GM18861 (cell line): ENCODE data around the gene SDHAF4.
A peak's percentile ranks its signal among the peaks of the same experiment; 100 is the strongest.
"Not testable (repeated sequence)": the region's sequence is repeated elsewhere in the genome, so short reads cannot be mapped to it uniquely, and the experiment has no call there.

Source experiments
- ATAC-seq: cut with Tn5 transposase; IDR thresholded peaks from one replicate; pipeline ENCODE4 v1.9.1; 2021; ENCODE audit not compliant: unreplicated experiment

The SDHAF4 gene

DNA sequence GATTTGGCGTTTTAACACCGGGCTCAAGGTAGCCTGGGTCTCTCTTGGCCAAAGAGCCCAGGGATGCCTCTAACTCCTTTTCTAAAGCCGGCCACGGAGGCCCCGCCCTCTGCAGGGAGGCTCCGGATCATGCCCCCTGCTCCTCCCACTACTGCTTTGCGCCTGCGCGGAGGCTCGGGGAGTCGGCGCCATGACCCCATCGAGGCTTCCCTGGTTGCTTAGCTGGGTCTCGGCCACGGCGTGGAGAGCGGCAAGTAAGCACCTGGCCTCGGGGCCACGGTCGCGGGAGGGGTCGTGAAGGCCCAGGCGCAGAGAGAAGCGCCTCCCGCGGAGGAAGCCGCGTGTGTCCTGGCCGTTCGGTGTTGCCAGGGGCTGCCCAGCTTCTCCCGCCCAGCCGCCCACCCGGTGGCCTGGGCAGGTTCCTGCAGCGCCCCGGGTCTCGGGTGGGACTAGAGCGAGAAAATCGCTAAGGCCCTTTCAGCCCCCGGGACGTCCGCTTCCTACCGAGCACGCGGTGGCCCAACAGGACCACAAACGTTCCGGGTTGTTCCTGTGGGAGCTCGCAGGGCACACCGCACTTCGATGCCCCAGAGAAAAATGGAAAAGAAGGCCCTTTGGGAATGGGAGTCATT, at the start of gene SDHAF4:
Gene SDHAF4, plus strand, starts transcription at position 180 of the 632 bp plus-strand sequence. Its CDS starts 11 bp downstream, at position 191.
- ATAC-seq = peak; percentile 98

DNA sequence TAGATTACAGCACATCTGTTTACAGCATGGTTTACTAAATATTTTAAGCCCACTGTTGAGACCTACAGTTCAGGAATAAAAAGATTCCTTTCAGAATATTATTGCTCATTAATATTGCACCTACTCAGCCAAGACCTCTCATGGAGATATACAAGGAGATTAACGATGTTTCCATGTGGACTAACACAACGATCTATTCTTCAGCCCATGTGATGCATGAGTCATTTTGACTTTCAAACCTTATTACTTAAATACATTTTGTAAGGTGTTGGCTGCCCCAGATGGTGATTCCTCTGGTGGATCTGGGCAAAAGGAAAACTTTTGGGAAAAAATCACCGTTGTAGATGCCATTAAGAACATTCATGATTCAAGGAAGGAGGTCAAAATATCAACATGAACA, 48.0 kb upstream of the SDHAF4 start:
- no peak for ATAC-seq

DNA sequence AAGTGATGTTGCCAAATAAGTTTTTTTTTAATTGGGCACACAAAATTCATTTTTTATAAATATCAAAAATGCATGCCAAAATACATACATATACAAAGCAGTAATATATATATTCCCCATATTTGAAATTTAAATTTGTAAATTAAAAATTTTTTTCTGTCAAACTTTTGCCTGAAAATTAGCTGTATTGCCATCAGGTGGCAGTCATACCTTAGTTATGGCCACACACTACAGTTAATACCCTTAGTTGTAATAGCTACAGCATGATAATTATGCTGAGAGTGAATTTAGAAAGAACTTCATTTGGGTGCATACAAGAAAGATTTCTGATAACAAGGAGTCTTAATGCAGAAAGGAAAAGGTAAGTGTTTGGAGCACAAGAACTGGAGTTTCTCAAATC, 46.2 kb upstream of the SDHAF4 start:
- ATAC-seq = no peak

DNA sequence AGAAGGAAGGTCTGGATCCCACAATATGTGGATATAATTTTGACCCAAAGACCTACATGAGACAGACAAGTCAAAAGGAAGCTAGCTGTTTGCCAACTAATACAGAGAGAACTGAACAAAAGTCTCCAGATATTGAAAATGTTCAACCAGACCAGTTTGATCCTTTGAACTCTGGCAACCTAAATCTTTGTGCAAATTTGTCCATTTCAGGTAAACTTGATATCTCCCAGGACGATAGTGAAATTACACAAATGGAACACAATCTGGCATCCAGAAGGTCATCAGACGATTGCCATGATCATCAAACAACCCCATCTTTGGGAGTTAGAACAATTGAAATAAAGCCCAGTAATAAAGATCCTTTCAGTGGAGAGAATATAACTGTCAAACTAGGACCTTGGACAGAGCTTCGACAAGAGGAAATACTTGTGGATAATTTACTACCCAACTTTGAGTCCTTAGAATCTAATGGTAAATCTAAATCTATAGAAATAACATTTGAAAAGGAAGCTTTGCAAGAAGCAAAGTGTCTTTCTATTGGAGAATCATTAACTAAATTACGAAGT, 41.9 kb upstream of the SDHAF4 start:
- no peak for ATAC-seq

DNA sequence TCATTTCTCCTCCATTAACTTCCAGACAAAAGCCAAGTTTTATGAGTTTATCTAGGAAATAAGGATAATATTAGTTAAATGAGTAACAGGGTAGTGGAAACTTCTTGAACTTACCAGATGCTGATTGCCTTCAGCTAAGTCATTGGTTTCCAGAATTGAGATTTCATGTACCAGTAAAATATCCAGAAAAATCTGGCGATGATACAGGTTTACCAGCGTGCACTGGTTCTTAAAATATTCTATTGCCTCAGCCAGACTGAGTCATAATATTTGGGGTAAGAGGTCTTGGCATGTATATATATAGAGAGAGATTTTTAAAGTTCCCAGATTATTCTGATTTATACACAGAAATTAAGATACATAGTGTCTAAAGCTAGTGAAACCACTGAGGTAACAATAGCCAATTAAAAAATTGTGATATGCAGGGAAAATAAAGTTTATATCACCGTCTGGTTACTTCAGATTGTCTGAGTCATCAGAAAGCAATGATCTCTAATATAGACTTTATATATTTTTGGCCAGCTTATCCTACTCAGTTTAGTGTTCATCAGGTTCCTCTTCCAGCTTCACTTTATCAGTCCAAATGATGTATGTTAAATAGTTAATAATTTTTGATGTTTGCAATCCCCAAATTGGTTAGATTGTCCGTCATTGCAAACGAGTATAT, 39.5 kb upstream of the SDHAF4 start:
- no peak for ATAC-seq

DNA sequence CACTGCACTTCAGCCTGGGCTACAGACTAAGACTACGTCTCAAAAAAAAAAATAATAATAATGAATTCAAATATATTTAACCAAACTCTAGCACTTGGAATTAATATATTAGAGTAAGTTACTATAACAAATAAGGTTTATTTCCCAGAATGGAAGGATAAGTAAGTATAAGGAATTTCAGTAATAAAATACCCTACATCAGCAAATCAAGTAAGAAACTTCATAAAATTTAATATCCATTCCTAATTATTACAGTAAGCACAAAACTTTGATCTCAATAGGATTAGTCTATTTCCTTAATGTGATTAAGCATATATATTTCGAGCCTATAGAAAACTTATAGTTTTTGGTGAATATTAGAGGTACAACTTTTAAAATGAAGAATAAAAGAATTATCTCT, 36.7 kb upstream of the SDHAF4 start:
- ATAC-seq = no peak

DNA sequence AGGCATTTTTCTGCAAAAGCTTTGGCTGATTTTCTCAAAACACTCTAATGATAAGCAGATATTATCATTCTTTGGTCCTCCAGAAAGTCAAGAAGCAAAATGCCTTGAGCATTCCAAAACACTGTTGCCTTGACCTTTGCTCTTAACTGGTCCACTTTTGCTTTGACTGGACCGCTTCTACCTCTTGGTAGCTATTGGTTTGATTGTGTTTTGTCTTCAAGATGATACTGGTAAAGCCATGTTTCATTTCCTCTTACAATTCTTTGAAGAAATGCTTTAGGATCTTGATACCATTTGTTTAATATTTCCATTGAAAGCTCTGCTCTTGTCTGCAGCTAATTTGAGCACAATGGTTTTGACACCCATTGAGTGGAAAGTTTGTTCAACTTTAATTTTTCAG, 35.6 kb upstream of the SDHAF4 start:
- peak; percentile 44 for ATAC-seq

DNA sequence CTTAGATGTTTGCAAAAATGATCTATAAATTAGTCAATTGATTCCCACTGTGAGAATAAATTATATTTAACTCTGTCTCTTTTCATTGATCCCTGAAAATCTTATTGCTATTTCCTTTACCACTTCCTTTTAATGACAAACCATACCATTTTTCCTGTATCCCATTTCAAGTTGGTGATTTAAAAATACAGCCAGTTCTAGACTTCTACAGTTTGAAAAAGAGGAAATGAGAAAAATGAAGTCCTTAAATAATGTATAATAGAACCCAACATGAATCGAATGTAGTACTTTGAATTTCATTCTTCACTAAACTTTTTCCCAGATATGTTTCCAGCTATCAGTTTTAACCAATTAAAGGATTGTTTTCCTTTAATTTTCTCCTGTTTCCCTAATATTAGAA, 29.5 kb upstream of the SDHAF4 start:
- ATAC-seq = no peak

DNA sequence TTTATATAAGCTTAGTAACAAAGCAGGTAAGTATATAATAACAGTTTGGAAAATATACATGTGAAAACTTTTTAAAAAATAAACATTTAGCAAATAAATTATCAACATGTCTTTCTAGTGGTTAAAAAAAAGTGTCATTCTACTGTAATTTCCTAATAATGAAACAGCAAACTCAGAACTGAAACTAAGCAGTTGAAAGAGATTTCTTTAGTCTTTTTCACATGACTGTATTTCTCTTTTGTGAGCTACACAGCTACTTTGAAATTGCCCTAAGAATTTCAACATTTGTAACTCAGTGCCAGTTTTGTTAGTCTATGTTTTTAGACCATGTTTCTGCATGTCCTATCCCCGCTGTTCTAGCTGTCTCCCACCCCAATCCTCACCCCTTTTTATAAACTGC, 28.4 kb upstream of the SDHAF4 start:
- peak; percentile 82 for ATAC-seq

DNA sequence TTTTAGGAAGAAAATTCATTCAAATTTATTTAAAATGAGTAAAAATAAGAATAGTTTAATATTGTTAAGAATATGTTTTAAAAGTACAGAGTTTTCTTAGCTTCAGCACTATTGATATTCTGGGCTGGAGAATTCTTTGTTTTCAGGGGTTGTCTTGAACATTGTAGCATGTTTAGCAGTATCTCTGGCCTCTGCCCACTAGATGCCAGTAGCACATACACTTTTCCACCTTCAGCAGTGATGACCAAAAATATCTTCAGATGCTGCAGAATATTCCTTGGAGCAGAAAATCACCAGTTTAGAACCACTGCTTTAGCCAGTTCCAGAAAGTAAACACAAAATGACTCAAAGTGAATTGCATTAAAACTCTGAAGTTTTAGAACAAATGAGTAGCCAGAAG, 19.4 kb upstream of the SDHAF4 start:
- no peak for ATAC-seq

DNA sequence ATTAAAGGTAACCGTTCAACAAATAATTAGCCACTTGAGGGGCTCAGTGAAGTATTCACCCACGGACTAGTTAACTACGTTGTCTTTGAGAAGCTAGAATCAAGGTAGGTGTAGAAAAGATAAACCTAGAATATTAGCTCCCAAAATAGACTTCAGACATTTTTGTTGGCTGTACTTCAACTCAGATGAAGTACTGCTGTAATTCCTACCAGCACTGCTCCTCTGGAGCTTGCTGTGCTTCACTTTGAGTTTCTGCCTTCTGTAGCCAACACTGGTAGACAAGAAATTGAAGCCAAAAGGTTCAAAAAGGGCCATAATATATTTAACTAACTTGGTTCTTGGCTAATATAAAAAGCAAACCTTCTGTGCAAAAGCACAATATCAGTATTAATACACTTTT, 18.8 kb upstream of the SDHAF4 start:
- no peak for ATAC-seq

DNA sequence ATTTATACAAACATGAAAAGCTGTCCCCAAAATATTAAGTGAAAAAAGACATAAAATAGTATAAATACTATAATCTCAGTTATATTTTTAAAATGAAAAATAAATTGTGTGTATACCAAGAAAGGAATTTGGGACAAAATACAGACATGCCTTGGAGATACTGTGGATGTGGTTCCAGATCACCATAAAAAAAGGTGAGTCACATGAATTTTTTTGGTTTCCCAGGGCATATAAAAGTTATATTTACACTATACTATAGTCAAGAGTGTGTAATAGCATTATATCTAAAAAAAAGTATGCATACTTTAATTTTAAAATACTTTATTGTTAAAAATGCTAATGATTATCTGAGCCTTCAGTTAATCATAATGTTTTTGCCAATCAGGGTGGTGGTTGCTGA, 17.4 kb upstream of the SDHAF4 start:
- no peak for ATAC-seq

DNA sequence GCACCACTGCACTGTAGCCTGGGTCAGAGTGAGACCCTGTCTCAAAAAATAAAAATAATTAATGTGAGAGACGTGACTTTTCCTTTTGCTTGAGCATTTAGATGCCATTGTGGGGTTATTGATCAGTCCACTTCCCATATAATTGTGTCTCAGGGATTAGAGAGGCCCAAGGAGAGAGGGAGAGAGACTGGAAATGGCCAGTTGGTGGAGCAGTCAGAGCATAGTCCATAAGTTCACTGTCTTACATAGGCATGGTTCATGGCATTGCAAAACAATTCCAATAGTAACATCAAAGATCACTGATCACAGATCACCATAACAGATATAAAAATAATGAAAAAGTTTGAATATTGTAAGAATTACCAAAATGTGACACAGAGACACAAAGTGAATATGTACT, 15.2 kb upstream of the SDHAF4 start:
- ATAC-seq = no peak

DNA sequence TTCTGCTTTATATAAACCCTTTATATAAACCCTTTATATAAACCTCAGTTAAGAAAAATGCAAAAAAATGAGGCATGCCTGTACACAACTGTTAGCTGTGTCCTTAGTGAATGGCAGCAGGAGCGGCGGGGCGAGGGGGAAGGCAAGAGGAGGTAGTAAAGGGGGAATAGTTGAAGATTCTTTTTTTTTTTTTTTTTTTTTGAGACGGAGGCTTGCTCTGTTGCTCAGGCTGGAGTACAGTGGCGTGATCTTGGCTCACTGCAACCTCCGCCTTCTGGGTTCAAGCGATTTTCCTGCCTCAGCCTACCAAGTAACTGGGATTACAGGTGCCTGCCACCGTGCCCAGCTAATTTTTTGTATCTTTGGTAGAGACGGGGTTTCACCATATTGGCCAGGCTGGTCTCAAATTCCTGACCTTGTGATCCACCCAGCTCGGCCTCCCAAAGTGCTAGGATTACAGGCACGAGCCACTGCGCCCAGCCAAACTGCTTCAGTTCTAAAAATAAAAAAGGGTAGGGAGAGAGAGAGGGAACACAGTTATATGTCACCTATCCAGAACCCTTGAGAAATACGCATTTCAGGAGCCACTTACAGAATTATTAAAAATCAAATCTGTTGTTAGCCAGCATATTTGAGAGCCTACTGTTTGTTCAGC, 14.3 kb upstream of the SDHAF4 start:
- not testable (repeated sequence) for ATAC-seq

DNA sequence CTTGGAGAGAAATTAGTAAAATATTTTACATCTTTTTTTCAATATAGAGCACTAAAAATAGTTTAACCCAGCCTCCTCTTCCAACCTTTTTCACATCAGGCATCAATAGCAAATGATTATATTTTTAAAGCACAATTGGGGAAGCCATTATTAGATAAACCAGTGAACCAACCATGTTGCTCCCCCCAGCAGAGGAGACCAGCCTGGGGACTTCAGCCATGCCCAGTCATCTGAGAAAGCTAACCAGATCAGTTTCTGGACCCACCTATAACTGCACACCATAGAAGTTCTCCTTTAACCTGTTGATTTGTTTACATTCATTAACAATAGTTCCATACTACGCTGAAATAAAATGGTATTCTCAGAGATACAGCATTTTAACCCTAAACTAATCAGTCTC, 13.8 kb upstream of the SDHAF4 start:
- ATAC-seq = no peak

DNA sequence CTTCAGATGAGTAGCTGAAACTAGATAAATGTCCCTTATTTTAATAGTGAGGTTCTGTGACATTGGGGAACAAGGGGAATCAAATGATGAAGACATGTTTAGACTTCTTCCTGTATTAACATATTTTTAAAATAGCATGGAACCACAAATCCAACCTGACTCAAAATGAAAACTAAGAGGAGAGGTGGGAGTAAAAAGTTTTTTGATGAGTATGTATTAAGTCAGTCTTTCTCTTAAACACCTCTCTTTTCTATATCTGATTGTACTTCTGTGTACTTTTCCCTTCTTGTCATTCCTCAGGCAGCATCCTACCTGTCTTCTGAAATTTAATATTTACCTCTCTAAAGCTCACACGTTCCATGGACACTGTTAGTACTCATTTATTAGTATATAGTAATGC, 8.7 kb upstream of the SDHAF4 start:
- no peak for ATAC-seq

DNA sequence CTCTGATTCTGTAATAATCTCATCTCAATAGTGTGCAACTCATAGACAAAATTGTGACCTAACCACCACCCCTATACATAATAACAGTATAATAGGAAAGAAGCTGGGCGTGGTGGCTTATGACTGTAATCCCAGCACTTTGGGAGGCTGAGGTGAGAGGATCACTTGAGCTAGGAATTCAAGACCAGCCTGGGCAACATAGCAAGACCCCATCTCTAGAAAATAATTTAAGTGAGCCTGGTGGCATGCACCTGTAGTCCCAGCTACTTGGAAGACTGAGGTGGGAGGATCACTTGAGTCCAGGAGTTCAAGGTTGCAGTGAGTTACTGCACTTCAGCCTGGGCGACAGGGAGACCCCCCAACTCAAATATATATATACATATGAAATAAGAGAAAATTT, 4.3 kb upstream of the SDHAF4 start:
- not testable (repeated sequence) for ATAC-seq

DNA sequence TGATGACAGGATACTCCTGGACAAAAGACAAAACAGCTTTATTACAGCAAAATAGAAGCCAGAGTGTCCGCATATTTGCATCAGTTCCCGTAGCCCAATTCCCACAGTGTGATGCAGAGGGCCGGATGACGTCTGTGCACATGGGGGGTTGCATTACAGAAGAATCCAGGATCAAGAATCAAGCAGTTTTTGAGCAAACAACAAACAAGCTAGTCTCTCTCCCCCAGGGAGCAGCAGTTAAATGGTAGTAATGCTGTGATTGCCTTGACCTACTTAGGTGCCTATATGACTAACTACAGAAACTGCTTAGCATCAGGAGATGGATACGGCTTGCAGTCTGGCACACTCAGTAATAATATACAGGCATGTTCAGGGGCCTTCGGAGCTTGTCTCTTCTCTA, 3.2 kb upstream of the SDHAF4 start:
- ATAC-seq = no peak

DNA sequence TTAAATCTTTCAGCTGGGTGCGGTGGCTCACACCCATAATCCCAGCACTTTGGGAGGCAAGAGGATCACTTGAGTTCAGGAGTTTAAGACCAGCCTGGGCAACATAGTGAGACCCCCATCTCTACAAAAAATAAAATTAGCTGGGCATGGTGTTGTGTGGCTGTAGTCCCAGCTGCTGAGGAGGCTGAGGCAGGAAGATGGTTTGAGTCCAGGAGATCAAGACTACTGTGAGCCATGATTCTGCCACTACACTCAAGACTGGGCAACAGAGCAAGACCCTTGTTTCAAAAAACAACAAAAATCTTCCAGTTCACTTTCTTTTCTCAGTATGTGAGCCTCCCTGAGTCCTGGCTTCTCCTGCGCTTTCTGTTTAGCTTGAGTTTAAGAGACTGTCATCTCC, 7.9 kb downstream of the SDHAF4 start:
- no peak for ATAC-seq

DNA sequence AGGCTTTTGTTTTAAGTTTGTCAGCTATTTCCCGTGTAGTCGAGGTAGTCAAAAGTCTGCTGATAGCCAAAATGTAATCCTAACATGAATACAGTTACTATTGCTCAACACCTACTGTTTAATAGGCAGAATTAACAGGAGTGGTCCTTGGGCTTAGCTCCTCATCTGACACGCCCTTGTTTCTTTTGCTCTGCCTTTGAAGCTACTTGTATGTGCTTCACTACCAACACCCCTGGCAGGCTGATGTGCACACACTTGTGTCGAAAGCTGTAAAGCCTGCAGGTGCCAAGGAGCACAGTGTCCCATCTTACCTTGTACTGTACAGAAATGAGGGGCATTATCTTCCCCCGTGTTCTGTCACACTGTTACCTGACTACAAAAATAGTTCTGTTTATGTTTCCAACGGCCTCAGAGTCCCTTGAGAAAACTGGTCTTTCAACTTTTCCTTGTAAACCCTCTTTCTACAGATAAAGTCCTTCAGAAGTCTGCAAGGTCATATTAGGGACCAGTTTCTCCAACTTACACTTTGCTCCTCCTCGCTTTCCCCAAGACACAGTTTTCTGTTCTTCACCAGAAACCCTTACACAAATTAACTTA, 9.3 kb downstream of the SDHAF4 start:
- no peak for ATAC-seq

DNA sequence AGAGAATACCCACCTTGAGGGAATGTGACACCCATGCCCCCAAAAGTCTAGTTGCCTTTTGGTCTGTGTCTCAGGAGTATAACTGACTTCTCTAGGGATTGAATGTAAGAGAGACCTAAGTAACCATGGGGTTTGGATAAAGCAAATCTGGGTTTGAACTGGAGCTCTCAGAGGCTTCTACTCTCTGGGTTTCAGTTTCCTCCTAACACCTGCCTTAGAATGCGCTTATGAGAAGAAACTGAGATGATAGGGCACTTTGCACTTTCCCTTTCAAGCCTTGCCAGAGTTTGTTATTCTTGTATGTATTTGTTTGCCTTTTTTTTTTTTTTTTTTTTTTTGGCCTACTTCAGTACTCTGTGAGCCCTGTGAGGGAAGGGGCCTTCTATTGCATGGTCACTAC, 19.4 kb downstream of the SDHAF4 start:
- peak; percentile 76 for ATAC-seq

DNA sequence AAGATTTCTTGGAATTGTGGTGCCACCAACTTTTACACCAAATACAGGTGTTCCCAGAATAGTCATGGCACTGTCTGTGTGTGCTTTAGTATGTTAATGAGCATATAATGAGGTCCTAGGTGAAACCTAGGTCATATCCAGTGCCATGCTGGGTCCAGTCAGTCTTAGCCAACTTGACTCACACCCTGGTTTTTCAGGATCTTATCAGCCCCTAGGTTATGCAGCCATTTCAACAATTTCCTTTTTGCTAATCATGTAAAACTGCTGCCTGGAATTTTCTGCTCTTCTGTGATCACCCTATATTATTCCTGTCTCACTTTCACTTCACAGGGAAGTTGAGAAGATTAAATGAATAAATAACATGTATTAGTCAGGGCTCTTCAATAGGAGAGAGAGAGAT, 23.7 kb downstream of the SDHAF4 start:
- no peak for ATAC-seq
